ENCODE data around the gene PARVB. TPM values are rescaled to one million over a fixed set of nuclear protein-coding genes. Genes with fewer than 3 reads are reported as not detected.
A peak's percentile ranks its signal among the peaks of the same experiment; 100 is the strongest.

Gene PARVB
- total and polyA plus RNA-seq, 10 of the 15 experiments (the other 5 are each of a cell fraction or from before 2014, with no cell fraction given), result 5.2 to 264 (median 76.0) TPM

GRCh38 chr22:44181912-44182587, 157.9 kb downstream of the PARVB start (continued):
- no peak; the same call in 1 of the 2 replicates for TF ChIP-seq HDGF (IDR thresholded peaks at IDR 0.05)

GRCh38 chr22:44182588-44183286, 158.6 kb downstream of the PARVB start:
- peaks cover 0 to 2% of the 10 kb centered on the region in 2 experiments; a peak in 1 of 4 replicates for H3K36me3 ChIP-seq (ENCODE audit: control insufficient read depth in 2 of 2, insufficient read depth in 2 of 2, low read length in 1 of 2)
- whole genome bisulfite sequencing (ENCODE audit: insufficient coverage, insufficient replicate concordance, low lambda C conversion rate, missing lambda C conversion rate), result 67% methylated on average over 17 of the region's 17 CpGs
- no TSS peak for BruUV-seq (replicated peaks)
- H3K4me2 ChIP-seq (ENCODE audit: control insufficient read depth, insufficient read depth), result peak overlapping the region; percentile 79
- ATAC-seq, result peak; percentile 77
- RAD21 ChIA-PET (ENCODE audit: unreplicated experiment), result interaction anchor here (0.7 to 3.1 kb wide), 6 partner anchors 9 to 156 kb away, joined by 3 to 14 read pairs (median 6); no protein-coding TSS in a partner anchor
- peaks cover 11% of the 10 kb centered on the region for H3K79me2 ChIP-seq (ENCODE audit: control insufficient read depth, insufficient read depth, low read length)
- CTCF ChIA-PET, result interaction anchor here (0.6 to 1.4 kb wide), 2 partner anchors 160 to 189 kb away, joined by 4 to 6 read pairs; no protein-coding TSS in a partner anchor
- H2AFZ ChIP-seq (ENCODE audit: control insufficient read depth, low read depth, low read length), result peak overlapping the region; percentile 20
- POLR2A ChIA-PET, result interaction anchor here (0.6 to 2.4 kb wide), 3 partner anchors 156 to 1232 kb away, joined by 3 to 7 read pairs (median 4); no protein-coding TSS in a partner anchor
- in situ Hi-C loops (cut with MboI) (no loop called here), intact Hi-C loops (cut with micrococcal nuclease; ENCODE audit: unreplicated experiment) (no loop called here)
- no peak for FAIRE-seq
- H3K27me3 ChIP-seq (replicated peaks in 1 of 2; ENCODE audit: control insufficient read depth in 2 of 2, insufficient read depth in 2 of 2, low read length in 1 of 2), result no peaks in the 10 kb centered on the region
- H3K4me3 ChIP-seq, result peak overlapping the region; percentile 79
- DNase-seq (ENCODE audit: low read depth, low spot score), result no peak
- peak overlapping the region; percentile 93 for H3K9ac ChIP-seq (ENCODE audit: control insufficient read depth, insufficient read depth, low read length)
- peaks cover 13% of the 10 kb centered on the region for H3K4me1 ChIP-seq (ENCODE audit: control insufficient read depth, insufficient read depth, low read length)
- H4K20me1 ChIP-seq (ENCODE audit: control insufficient read depth, insufficient read depth), result no peaks in the 10 kb centered on the region
- H3K9me3 ChIP-seq (replicated peaks; ENCODE audit: control insufficient read depth, insufficient read depth, low read length), result no peaks in the 10 kb centered on the region
- SMC1A ChIA-PET (ENCODE audit: uncharacterized antibody, unreplicated experiment), result interaction anchor here (1.1 to 1.8 kb wide), 2 partner anchors 9 to 10 kb away, joined by 3 to 7 read pairs; no protein-coding TSS in a partner anchor
- H3K27ac ChIP-seq (ENCODE audit: control insufficient read depth, insufficient read depth), result peak overlapping the region; percentile 91
- TF ChIP-seq ZZZ3 (IDR thresholded peaks at IDR 0.05; ENCODE audit: control insufficient read depth, insufficient read length, low read depth), result no peak
- peak; percentile 42; the same call in 1 of the 2 replicates for TF ChIP-seq MXI1 (IDR thresholded peaks at IDR 0.05; ENCODE audit: low read depth, low read length)
- no peak for TF ChIP-seq BMI1 (IDR thresholded peaks at IDR 0.05; ENCODE audit: borderline replicate concordance)
- TF ChIP-seq ZNF687 (IDR thresholded peaks at IDR 0.05), result peak; percentile 39; the same call in 1 of the 2 replicates
- 0 out of 2 replicates have a peak, but pooled peaks have one; percentile 24 for TF ChIP-seq EED (IDR thresholded peaks at IDR 0.05; ENCODE audit: low read depth)
- TF ChIP-seq POLR2AphosphoS5 (IDR thresholded peaks at IDR 0.05; ENCODE audit: low read length), result peak; percentile 36; the same call in 1 of the 2 replicates
- no peak for TF ChIP-seq SMAD1 (IDR thresholded peaks at IDR 0.05; ENCODE audit: low read depth, partially characterized antibody)
- no peak for TF ChIP-seq PRDM15 (CRISPR knock-in tag; IDR thresholded peaks at IDR 0.05)
- 0 out of 2 replicates have a peak, but pooled peaks have one; percentile 6 for TF ChIP-seq RUNX3 (IDR thresholded peaks at IDR 0.05; ENCODE audit: low read length)
- no peak for TF ChIP-seq ETV6 (conservative IDR thresholded peaks at IDR 0.05 in 1 of 2, IDR thresholded peaks at IDR 0.05 in 1 of 2; ENCODE audit: borderline replicate concordance in 1 of 2, low read depth in 1 of 2)

Data from GM12878 (cell line).